Hepatocyte (in vitro differentiated cells): ENCODE results near the gene FMNL2. TPM values are rescaled to one million over a fixed set of nuclear protein-coding genes. Genes with fewer than 3 reads are reported as not detected.

Experiments
- DNase-seq: peaks from one replicate; pipeline ENCODE4 v3.0.0-alpha.2; 2016; ENCODE audit warnings: low spot score
- H2AFZ ChIP-seq: fragments of 200-600 bp; sonication (generic); 2 replicates; pipeline ENCODE4 v1.6.0; 2016; ENCODE audit warnings: antibody characterized with exemption, mild to moderate bottlenecking
- H3K27ac ChIP-seq: fragments of 200-600 bp; sonication (generic); 2 replicates; pipeline ENCODE4 v1.5.1; 2016; ENCODE audit warnings: mild to moderate bottlenecking
- H3K27me3 ChIP-seq: fragments of 200-600 bp; sonication (generic); 2 replicates; pipeline ENCODE4 v1.6.1; 2016
- H3K36me3 ChIP-seq: fragments of 200-600 bp; sonication (generic); replicated peaks from 2 replicates; pipeline ENCODE4 v1.5.1; 2016; ENCODE audit warnings: low read depth; ENCODE audit not compliant: insufficient read depth
- H3K4me1 ChIP-seq: fragments of 200-600 bp; sonication (generic); 2 replicates; pipeline ENCODE4 v1.5.1; 2016; ENCODE audit warnings: mild to moderate bottlenecking, moderate library complexity; ENCODE audit not compliant: insufficient read depth
- H3K4me2 ChIP-seq: fragments of 200-600 bp; sonication (generic); 2 replicates; pipeline ENCODE4 v1.6.0; 2016
- H3K4me3 ChIP-seq: fragments of 200-600 bp; sonication (generic); 2 replicates; pipeline ENCODE4 v1.5.1; 2016; ENCODE audit warnings: mild to moderate bottlenecking
- H3K79me2 ChIP-seq: fragments of 200-600 bp; sonication (generic); 2 replicates; pipeline ENCODE4 v1.6.0; 2017; ENCODE audit warnings: mild to moderate bottlenecking
- H3K9me2 ChIP-seq: fragments of 200-600 bp; sonication (generic); replicated peaks from 2 replicates; pipeline ENCODE4 v1.6.0; 2017; ENCODE audit warnings: mild to moderate bottlenecking; ENCODE audit not compliant: insufficient read depth
- H3K9me3 ChIP-seq: fragments of 200-600 bp; sonication (generic); 2 replicates; pipeline ENCODE4 v1.5.1; 2016; ENCODE audit warnings: low read depth, mild to moderate bottlenecking
- H4K20me1 ChIP-seq: fragments of 200-600 bp; sonication (generic); 2 replicates; pipeline ENCODE4 v1.6.0; 2016; ENCODE audit warnings: mild to moderate bottlenecking; ENCODE audit not compliant: insufficient read depth, poor library complexity, severe bottlenecking
- EZH2 ChIP-seq: fragments of 200-600 bp; sonication (generic); IDR thresholded peaks from 2 replicates; pipeline ENCODE4 v1.6.1; 2016; ENCODE audit warnings: antibody characterized with exemption, mild to moderate bottlenecking, borderline replicate concordance
- EZH2phosphoT487 ChIP-seq: fragments of 200-600 bp; sonication (generic); IDR thresholded peaks from one replicate; pipeline ENCODE4 v1.6.1; 2018; ENCODE audit warnings: antibody characterized with exemption, mild to moderate bottlenecking, low read depth, moderate library complexity; ENCODE audit not compliant: unreplicated experiment, severe bottlenecking
- WGBS: methylation state at CpG from one replicate; pipeline ENCODE4 v1.1.6; 2016; ENCODE audit warnings: low lambda C conversion rate; ENCODE audit errors: missing lambda C conversion rate; 5-methylcytosine and 5-hydroxymethylcytosine counted together
- polyA plus RNA-seq: library from polyadenylated mRNA; unstranded; fragments of >200 nt; fragmentation: Nextera tagmentation; extraction: Ambion mirVana; gene quantifications from 2 replicates; pipeline ENCODE4 v1.2.1, GENCODE V29; 2016
- total RNA-seq: library from RNA; depleted of rRNA; stranded (reverse); fragments of >200 nt; gene quantifications from 2 replicates; pipeline ENCODE4 v1.2.3, GENCODE V29; 2014
- TF ChIP-seq, protein P1 (sequence below): fragments of 200-600 bp; sonication (generic); IDR thresholded peaks from 2 replicates; pipeline ENCODE4 v1.5.1; 2016; ENCODE audit warnings: antibody characterized with exemption, mild to moderate bottlenecking; ENCODE audit not compliant: poor library complexity

Gene FMNL2
- total and polyA plus RNA-seq, 2 experiments from 2014 or later, result 11.7 to 53.6 TPM

DNA sequence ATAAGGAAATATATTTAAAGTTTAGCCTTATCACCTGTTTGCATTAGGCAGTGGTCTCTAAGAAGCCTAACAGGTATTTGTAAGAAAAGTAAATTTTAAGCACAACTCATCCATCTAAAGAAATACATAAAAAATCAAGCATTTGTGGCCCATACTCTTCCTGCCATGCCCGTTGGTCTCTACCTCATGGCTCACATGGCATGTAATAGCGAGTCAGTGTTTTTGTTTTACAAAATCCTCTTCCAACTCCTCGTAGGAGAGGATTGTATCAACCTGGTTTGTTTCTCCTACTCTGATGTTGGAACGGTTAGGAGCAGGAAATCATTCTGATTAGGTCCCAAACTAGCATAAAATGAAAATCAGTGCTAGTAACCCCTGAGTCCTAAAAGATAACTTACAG, 91.8 kb downstream of the FMNL2 start:
- Histone ChIP-seq H3K4me2 (no peak overlapping the region), H3K9me2 (no peaks in the 10 kb centered on the region), H3K36me3 (no peaks in the 10 kb centered on the region), H3K4me1 (peaks cover 13% of the 10 kb centered on the region), H2AFZ (no peak overlapping the region), H3K79me2 (peaks cover 95% of the 10 kb centered on the region), H3K4me3 (no peak overlapping the region), H3K9me3 (no peaks in the 10 kb centered on the region), H3K27ac (peak overlapping the region; percentile 23), H3K27me3 (no peaks in the 10 kb centered on the region), H4K20me1 (peaks cover 3% of the 10 kb centered on the region)
- TF ChIP-seq EZH2phosphoT487 (no peak), EZH2 (no peak)
- TF ChIP-seq, protein P1, sequence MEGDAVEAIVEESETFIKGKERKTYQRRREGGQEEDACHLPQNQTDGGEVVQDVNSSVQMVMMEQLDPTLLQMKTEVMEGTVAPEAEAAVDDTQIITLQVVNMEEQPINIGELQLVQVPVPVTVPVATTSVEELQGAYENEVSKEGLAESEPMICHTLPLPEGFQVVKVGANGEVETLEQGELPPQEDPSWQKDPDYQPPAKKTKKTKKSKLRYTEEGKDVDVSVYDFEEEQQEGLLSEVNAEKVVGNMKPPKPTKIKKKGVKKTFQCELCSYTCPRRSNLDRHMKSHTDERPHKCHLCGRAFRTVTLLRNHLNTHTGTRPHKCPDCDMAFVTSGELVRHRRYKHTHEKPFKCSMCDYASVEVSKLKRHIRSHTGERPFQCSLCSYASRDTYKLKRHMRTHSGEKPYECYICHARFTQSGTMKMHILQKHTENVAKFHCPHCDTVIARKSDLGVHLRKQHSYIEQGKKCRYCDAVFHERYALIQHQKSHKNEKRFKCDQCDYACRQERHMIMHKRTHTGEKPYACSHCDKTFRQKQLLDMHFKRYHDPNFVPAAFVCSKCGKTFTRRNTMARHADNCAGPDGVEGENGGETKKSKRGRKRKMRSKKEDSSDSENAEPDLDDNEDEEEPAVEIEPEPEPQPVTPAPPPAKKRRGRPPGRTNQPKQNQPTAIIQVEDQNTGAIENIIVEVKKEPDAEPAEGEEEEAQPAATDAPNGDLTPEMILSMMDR, result no peak
- 90% methylated on average over 4 of the region's 4 CpGs for WGBS
- no peak for DNase-seq

DNA sequence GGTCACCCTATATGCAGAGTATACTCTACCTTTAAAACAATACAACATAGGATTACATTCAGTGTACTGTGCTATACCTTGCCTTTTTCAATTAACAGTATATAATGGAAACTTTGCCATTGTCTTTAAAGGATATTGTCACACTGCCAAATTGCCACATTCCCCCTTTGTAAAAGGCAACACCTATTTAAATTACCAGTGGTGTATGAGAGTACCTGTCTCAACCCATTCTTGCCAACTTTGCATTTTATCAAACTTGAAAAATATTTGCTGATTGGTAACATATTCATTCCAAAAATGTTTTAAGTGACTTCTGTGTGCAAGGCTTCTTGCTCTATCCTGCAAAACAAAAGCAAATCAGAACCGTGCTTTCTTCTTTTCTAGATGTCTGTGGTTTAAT, 92.9 kb downstream of the FMNL2 start:
- H3K4me3 ChIP-seq, result no peak overlapping the region

DNA sequence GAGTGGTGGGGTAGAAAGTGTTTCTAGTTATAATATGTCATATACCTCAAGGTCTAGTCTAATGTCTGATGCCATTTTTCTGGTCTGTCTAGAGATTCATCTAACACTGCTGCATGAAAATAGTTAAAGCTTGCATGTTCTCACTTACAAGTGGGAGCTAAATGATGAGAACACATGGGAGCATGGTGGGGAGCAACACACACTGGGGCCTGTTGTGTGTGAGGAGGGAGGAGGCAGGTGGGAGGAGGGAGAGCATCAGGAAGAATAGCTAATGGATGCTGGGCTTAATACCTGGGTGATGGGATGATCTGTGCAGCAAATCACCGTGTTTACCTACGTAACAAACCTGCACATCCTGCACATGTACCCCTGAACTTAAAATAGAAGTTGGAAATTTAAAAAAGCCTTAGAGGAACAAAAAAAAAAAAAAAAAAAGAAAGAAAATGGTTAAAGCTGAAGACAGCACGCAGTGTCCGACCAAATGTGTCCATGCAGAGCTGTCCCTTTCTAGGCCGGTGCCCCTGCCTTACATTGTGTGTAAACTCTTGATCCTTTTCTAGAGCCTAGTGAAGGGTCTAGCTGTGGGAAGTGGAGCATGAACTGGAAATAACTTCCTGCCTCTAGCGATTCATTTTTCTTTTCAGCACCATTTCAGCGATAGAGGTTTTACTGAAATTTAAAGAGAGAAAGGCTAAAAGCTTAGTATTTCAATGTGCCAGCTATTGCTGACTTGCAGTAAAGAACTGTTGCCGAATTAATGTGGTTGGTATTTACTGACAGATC, 94.0 kb downstream of the FMNL2 start:
- Histone ChIP-seq H3K27me3 (no peaks in the 10 kb centered on the region), H3K36me3 (no peaks in the 10 kb centered on the region), H3K27ac (no peak overlapping the region), H4K20me1 (peaks cover 3% of the 10 kb centered on the region), H3K9me3 (no peaks in the 10 kb centered on the region), H3K9me2 (no peaks in the 10 kb centered on the region), H2AFZ (no peak overlapping the region), H3K79me2 (peaks cover 94% of the 10 kb centered on the region), H3K4me1 (peaks cover 25% of the 10 kb centered on the region), H3K4me2 (no peak overlapping the region), H3K4me3 (no peak overlapping the region)
- 86% methylated on average over 8 of the region's 8 CpGs for WGBS
- no peak for DNase-seq
- TF ChIP-seq EZH2phosphoT487 (no peak), EZH2 (no peak)
- TF ChIP-seq, protein P1, result no peak

More for the DNA sequence above, 92.9 kb downstream of the FMNL2 start:
- Histone ChIP-seq H3K9me2 (no peaks in the 10 kb centered on the region), H3K79me2 (peaks cover 97% of the 10 kb centered on the region), H2AFZ (no peak overlapping the region), H3K36me3 (no peaks in the 10 kb centered on the region), H3K9me3 (no peaks in the 10 kb centered on the region), H3K27me3 (no peaks in the 10 kb centered on the region), H4K20me1 (peaks cover 3% of the 10 kb centered on the region), H3K4me1 (peaks cover 16% of the 10 kb centered on the region), H3K27ac (no peak overlapping the region), H3K4me2 (no peak overlapping the region)
- 68% methylated on average over 1 of the region's 1 CpG for WGBS
- TF ChIP-seq EZH2phosphoT487, result no peak
- TF ChIP-seq EZH2, result no peak
- TF ChIP-seq, protein P1, result no peak
- no peak for DNase-seq
